RWPE2 (cell line): ENCODE measurements around the gene FES.
A peak's percentile ranks its signal among the peaks of the same experiment; 100 is the strongest.

Experiments
- ATAC-seq: fragments of 200-7000 bp; cut with Tn5 transposase; 3 replicates; pipeline ENCODE4 v1.9.1; 2021; ENCODE audit warnings: low read depth
- DNase-seq: peaks from one replicate; pipeline ENCODE4 v3.0.0-alpha.2; 2020; ENCODE audit warnings: low spot score
- H3K27ac ChIP-seq: fragments of 450-650 bp; 2 replicates; pipeline ENCODE4 v1.5.1; 2017; ENCODE audit warnings: mild to moderate bottlenecking; ENCODE audit not compliant: poor library complexity, severe bottlenecking
- H3K27me3 ChIP-seq: fragments of 250-450 bp; sonication (Bioruptor Pico); 2 replicates; pipeline ENCODE4 v1.5.1; 2021; ENCODE audit warnings: mild to moderate bottlenecking, moderate library complexity; ENCODE audit not compliant: insufficient read depth, poor library complexity, severe bottlenecking
- H3K36me3 ChIP-seq: fragments of 250-450 bp; sonication (Bioruptor Pico); 2 replicates; pipeline ENCODE4 v1.5.1; 2020; ENCODE audit warnings: low read depth, mild to moderate bottlenecking, moderate library complexity
- H3K4me1 ChIP-seq: fragments of 250-450 bp; sonication (Bioruptor Pico); 2 replicates; pipeline ENCODE4 v1.5.1; 2021; ENCODE audit warnings: mild to moderate bottlenecking, moderate library complexity; ENCODE audit not compliant: insufficient read depth, poor library complexity, severe bottlenecking
- H3K4me3 ChIP-seq: fragments of 250-450 bp; sonication (Bioruptor Pico); 2 replicates; pipeline ENCODE4 v1.5.1; 2021; ENCODE audit warnings: mild to moderate bottlenecking, moderate library complexity; ENCODE audit not compliant: severe bottlenecking
- H3K9me3 ChIP-seq: fragments of 250-450 bp; sonication (Bioruptor Pico); 2 replicates; pipeline ENCODE4 v1.5.1; 2021; ENCODE audit warnings: mild to moderate bottlenecking, moderate library complexity; ENCODE audit not compliant: severe bottlenecking
- CTCF ChIP-seq: fragments of 450-650 bp; IDR thresholded peaks from one replicate; pipeline ENCODE4 v1.5.1; 2017; ENCODE audit warnings: mild to moderate bottlenecking, moderate library complexity; ENCODE audit not compliant: poor library complexity, severe bottlenecking

Gene FES

DNA sequence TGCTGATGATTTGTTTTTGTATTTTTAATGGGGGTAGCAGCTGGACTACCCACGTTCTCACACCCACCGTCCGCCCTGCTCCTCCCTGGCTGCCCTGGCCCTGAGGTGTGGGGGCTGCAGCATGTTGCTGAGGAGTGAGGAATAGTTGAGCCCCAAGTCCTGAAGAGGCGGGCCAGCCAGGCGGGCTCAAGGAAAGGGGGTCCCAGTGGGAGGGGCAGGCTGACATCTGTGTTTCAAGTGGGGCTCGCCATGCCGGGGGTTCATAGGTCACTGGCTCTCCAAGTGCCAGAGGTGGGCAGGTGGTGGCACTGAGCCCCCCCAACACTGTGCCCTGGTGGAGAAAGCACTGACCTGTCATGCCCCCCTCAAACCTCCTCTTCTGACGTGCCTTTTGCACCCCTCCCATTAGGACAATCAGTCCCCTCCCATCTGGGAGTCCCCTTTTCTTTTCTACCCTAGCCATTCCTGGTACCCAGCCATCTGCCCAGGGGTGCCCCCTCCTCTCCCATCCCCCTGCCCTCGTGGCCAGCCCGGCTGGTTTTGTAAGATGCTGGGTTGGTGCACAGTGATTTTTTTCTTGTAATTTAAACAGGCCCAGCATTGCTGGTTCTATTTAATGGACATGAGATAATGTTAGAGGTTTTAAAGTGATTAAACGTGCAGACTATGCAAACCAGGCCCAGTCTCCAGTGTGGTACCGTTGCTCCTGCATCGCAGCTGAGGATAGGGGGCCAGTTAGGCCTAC, 1.4 kb upstream of the FES start:
- DNase-seq (peak; percentile 73), ATAC-seq (no peak)
- no peak for TF ChIP-seq CTCF
- H3K9me3 ChIP-seq: no peaks in the 10 kb centered on the region
- no peaks in the 10 kb centered on the region for H3K4me1 ChIP-seq
- no peaks in the 10 kb centered on the region for H3K27me3 ChIP-seq
- no peak overlapping the region for H3K27ac ChIP-seq
- H3K4me3 ChIP-seq: no peak overlapping the region
- H3K36me3 ChIP-seq: peaks cover 26% of the 10 kb centered on the region

- DNase-seq (peak; percentile 66), ATAC-seq (no peak)
- TF ChIP-seq CTCF: no peak
- H3K9me3 ChIP-seq: no peaks in the 10 kb centered on the region
- no peak overlapping the region for H3K27ac ChIP-seq
- H3K4me3 ChIP-seq: no peak overlapping the region
- no peaks in the 10 kb centered on the region for H3K4me1 ChIP-seq
- H3K27me3 ChIP-seq: no peaks in the 10 kb centered on the region
- peaks cover 20% of the 10 kb centered on the region for H3K36me3 ChIP-seq
Measured at GRCh38 chr15:90883526-90883975, 753 bp upstream of the FES start.

- H3K27ac ChIP-seq: no peak overlapping the region
- DNase-seq: no peak
- H3K27me3 ChIP-seq: no peaks in the 10 kb centered on the region
- H3K9me3 ChIP-seq: no peaks in the 10 kb centered on the region
- no peaks in the 10 kb centered on the region for H3K4me1 ChIP-seq
- H3K4me3 ChIP-seq: no peak overlapping the region
- H3K36me3 ChIP-seq: peaks cover 10% of the 10 kb centered on the region
- no peak for TF ChIP-seq CTCF
- 0 out of 3 replicates have a peak, but pooled peaks have one; percentile 0 for ATAC-seq
Measured at GRCh38 chr15:90884719-90885431, 571 bp downstream of the FES start.

DNA sequence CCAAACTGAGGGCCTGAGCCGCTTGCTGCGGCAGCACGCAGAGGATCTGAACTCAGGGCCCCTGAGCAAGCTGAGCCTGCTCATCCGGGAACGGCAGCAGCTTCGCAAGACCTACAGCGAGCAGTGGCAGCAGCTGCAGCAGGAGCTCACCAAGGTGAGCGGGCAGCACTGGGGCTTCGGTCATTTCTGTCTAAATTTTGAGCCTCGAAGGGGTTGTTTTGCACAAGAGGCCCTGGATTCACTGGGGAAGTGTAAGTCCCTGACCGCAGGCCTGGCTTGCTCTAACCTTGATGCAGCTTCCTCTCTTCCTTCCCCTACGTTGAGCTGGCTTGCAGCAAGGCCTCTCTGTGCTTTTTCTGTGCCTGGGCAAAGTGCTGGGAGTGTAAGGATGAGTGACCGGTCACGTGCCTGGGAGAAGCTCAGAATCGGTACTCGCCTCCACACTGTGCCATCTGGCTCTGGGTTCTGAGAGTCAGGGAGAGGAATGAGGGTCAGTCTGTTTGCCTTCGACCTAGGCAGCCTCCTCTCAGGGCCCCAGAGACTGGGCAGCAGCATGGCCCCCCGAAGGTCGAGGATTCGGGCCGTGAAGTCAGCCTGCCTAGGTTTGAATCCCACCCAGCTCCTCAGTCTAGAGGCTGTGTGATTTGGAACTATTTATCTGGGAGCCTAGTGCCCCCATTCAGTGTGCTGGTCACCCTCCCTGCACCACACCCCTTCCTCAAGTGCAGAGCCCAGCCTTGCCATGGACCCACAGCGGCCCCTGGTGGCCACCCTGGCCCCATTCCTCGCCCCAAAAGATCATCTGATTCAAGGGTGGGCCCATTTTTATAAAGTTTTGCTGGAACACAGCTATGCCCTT, 1.4 kb downstream of the FES start:
- no peak for DNase-seq

More for the DNA sequence above, 1.4 kb downstream of the FES start:
- H3K36me3 ChIP-seq: peaks cover 2% of the 10 kb centered on the region
- no peaks in the 10 kb centered on the region for H3K9me3 ChIP-seq
- no peaks in the 10 kb centered on the region for H3K27me3 ChIP-seq
- H3K4me3 ChIP-seq: no peak overlapping the region
- peak; percentile 100 for TF ChIP-seq CTCF
- ATAC-seq: peak; percentile 48
- no peak overlapping the region for H3K27ac ChIP-seq
- no peaks in the 10 kb centered on the region for H3K4me1 ChIP-seq
